Left forelimb (tissue), 1 donor: Measurements from ENCODE around the gene OR13F1.
"Not testable (repeated sequence)": the region's sequence is repeated elsewhere in the genome, so short reads cannot be mapped to it uniquely, and the experiment has no call there.

ENCODE experiments used
- DNase-seq: peaks from one replicate; pipeline ENCODE4 v3.0.0-alpha.2; 2018; ENCODE audit warnings: low spot score

The OR13F1 gene

GRCh38 chr9:104503963-104504362 lies at the start of gene OR13F1:
Gene OR13F1, plus strand, starts transcription at chr9:104504263. Its CDS starts 0 bp downstream, at chr9:104504263.
- DNase-seq, result no peak

DNA sequence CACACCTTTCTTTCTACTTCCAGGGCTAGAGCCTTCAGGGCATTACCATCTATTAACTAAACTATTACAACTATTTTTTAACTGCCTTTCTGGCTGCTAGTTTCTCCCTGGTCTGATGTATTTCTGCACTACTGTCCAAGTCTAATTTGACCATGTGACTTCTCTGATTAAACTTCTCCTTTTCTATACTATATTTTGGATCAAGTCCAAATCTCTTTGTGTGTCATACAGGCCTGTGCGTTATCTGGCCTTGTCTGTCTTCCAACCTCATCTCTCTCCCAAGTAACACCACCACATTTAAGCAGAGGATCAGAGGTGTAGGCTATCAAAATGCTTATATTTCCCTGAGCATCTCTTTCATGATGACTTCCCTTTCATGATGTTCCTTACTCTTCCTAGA lies 47.2 kb upstream of the OR13F1 start:
- no peak for DNase-seq

DNA sequence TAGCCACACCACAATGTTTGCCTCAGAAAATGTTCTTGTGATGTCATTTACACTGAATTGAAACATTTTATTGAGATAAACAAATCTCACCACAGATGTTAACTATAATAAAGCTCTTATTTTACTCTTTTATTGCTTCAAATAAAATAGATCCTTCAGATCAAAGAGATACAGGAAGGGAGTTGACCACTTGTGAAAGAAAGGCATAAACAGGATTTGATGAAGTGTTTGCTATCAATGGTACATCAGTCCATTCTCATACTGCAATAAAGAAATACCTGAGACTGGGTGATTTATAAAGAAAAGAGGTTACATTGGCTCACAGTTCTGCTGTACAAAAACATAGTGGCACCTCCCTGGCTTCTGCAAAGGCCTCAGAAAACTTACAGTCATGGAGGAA lies 40.2 kb upstream of the OR13F1 start:
- no peak for DNase-seq

GRCh38 chr9:104468261-104468660 lies 35.8 kb upstream of the OR13F1 start:
- DNase-seq, result no peak

DNA sequence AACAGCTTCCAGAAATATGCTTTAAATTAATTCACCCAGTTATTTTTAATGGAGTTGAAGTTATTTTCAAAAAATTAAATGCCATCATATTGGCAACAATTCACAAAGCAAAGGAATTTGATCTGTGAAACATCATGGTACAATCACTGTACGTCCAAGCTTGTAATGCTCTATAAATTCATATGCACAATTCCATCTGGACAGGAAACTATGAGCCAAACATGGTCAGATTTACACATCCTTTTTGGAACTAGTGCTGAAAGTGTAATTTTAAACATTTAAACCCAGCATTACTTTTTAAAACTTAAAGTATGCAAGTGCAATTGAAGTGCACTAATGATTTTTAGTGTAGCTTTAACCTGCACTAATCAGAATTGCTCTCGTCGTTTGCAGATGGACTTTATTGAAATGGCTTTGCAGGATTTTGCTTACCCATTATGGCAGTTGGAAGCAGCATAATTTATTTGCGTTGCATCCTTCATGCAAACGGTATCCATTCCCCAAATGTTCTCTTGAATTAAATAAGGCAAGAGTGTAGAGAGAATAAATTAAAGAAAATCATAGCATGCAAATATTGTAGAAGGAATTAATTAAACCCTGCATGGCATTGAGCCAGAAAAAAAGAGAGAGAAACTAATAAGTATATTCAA lies 21.0 kb upstream of the OR13F1 start:
- no peak for DNase-seq

GRCh38 chr9:104485014-104485413 lies 19.0 kb upstream of the OR13F1 start:
- no peak for DNase-seq

DNA sequence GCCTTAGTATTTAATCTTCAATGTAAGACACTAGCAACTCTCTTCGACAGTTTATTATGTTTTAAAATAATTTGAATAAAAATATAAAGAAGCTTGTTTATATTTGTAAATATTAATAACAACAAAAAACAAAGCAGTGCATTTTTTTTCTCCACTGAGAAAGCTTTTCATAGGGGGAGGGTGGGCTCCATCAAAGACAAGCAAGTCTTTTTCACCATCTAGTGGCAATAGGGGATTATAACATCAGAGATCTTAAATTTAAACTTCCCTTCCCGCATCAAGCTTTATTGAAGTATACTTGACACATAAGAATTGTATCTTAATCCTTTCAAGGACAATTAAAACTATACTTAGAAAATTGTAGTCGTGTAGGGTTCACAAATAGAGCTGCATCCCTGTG lies 9.3 kb upstream of the OR13F1 start:
- DNase-seq, result no peak

- DNase-seq, result no peak
These were observed 623 bp upstream of the OR13F1 start for GRCh38 chr9:104503440-104503839.

DNA sequence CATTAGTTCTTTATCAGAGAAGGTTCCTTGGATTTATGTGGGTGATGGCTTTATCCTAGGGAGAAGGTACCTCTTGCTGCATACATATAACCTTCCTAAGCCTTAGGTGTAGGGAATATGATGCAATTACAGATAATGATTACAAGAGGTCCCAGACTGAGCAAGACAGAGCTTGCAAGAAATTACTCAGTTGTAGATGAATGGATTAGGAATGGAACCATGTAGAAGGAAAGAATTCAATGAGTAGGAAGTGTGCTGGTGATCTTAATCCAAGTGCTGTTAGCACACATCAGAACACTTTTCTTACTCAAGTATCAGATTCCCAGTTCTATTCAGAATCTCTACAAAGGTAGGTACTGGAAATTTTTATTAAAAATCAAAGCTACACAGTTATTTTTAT lies 2.5 kb downstream of the OR13F1 start:
- no peak for DNase-seq

GRCh38 chr9:104514901-104515300 lies 10.8 kb downstream of the OR13F1 start:
- DNase-seq, result no peak

DNA sequence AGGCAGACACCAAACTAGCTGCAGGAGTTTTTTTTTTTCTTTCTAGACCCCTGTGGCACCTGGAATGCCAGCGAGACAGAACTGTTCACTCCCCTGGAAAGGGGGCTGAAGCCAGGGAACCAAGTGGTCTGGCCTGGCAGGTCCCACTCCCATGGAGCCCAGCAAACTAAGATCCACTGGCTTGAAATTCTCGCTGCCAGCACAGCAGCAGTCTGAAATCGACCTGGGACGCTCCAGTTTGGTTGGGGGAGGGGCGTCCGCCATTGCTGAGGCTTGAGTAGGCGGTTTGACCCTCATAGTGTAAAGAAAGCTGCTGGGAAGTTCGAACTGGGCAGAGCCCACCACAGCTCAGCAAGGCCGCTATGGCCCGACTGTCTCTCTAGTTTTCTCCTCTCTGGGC lies 16.2 kb downstream of the OR13F1 start:
- not testable (repeated sequence) for DNase-seq

- no peak for DNase-seq
These were observed 23.0 kb downstream of the OR13F1 start, which contains the start of gene OR13C4 for GRCh38 chr9:104527109-104527508. Gene OR13C4, minus strand, starts transcription at chr9:104527209. Its CDS starts 0 bp downstream, at chr9:104527209.

DNA sequence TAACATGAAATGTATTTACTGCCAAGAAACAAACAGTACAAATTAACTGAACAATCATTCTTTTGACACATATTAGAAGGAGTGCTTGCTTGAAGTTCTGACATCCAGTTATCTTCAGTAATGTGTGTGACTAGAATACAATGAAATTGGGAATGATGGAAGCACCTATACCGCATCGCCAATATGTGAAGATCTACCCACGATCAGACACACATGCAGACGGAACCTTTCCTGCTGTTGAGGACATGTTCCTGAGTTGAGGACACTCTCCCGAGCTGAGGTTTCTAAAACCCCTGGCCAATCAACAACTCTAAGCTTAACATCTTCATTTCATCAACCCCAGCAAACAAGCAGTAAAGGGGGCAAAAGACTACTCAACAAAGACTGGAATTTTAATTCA lies 32.7 kb downstream of the OR13F1 start, which contains the start of gene OR13C3:
Gene OR13C3, minus strand, starts transcription at position 101 of the 400 bp plus-strand sequence. CDS start 133 bp downstream, outside the sequence.
- no peak for DNase-seq

GRCh38 chr9:104539275-104539674 lies 35.2 kb downstream of the OR13F1 start:
- no peak for DNase-seq

GRCh38 chr9:104544644-104545043 lies 40.6 kb downstream of the OR13F1 start:
- DNase-seq, result no peak

DNA sequence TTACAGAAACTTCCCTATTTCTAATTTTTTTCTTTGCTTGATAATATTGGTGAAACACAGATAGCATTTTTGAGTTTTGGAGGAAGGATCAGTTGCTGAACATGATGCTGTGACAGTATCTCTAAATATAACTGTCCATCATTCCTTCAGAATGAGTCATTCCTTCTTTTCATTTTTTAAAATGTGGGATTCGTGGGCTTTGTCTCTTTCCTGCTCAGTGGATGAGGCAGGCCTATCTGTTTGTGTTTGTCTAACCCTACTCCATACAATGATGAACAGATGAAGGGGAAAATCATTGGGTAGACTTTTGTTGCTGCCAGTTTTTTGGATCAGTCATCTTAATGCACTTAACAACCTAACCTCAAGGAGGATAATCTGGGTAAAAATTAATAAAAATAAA lies 49.2 kb downstream of the OR13F1 start:
- no peak for DNase-seq
